Lower leg skin (tissue), 3 donors: ENCODE results near the gene MAP4K2.

Source experiments
- CTCF ChIP-seq, 3 donors: fragments of 450-650 bp; IDR thresholded peaks; one replicate each; pipeline ENCODE4 v1.5.1; 2016; ENCODE audit warnings: antibody characterized with exemption in 3 of 3, mild to moderate bottlenecking in 3 of 3, moderate library complexity in 2 of 3
- POLR2A ChIP-seq, 2 donors: fragments of 450-650 bp; IDR thresholded peaks; one replicate each; pipeline ENCODE4 v1.6.1; 2016 to 2017; ENCODE audit warnings: antibody characterized with exemption in 2 of 2, mild to moderate bottlenecking in 1 of 2, moderate library complexity in 1 of 2

DNA sequence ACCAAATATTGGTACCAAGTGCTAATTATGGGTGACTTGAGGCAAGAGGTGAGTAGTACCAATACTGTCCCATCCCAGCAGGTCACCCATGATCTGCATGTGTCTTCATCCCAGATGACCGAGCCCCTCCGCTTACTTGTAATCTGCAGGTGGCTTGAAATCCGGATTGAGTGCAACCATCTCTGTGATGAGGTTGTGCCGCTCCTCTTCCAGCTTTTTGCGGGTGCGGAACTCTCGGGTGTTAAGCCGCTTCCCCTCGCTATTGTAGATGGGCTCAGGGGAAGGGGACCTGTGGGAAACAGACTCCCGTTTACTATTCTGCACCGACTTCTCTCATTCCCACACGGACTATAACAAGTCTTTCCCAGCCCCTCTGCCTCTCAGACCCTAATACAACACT is 32.9 kb downstream of the MAP4K2 start:
- TF ChIP-seq POLR2A (IDR thresholded peaks at IDR 0.05) (no peak), CTCF (IDR thresholded peaks at IDR 0.05) (no peak)
